ENCODE data around the gene TECPR2.

The TECPR2 gene

DNA sequence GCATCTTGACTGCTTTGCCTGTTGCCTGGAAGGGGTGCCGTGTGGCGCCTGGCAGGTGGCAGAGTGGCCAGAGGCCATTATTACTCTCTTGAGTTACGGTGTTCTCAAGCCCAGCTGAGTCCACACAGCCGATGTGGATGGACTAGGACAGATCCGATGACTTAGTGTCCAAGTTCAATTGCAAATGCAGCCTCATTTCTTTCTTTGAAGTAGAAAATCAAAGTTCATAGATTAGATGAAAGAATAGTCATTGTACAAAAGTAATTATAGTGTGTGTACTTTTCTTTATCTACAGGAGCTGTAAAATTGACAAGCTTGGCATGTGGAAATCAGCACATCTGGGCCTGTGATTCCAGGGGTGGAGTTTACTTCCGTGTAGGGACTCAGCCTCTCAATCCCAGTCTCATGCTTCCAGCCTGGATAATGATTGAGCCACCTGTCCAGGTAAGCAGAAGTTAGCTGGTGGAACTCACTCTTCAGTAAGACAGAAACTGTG is 102.2 kb downstream of the TECPR2 start:
- H3K4me2 ChIP-seq (ENCODE audit: low read length), result no peak overlapping the region
- H3K36me3 ChIP-seq (ENCODE audit: control insufficient read depth, low read length), result 0 out of 2 replicates have a peak, but pooled peaks cover 3% of the 10 kb centered on the region
- TF ChIP-seq CTCF (IDR thresholded peaks at IDR 0.05; ENCODE audit: low read depth, low read length, poor library complexity, severe bottlenecking) (no peak), EZH2phosphoT487 (IDR thresholded peaks at IDR 0.05; ENCODE audit: borderline replicate concordance, low read length) (no peak)
- no peaks in the 10 kb centered on the region for H3K4me1 ChIP-seq (ENCODE audit: control insufficient read depth, low read length)
- H4K20me1 ChIP-seq (ENCODE audit: control insufficient read depth, insufficient read depth, low read depth, low read length), result no peaks in the 10 kb centered on the region
- H3K79me2 ChIP-seq (ENCODE audit: control insufficient read depth, low read length), result no peaks in the 10 kb centered on the region
- H3K9me3 ChIP-seq (ENCODE audit: control insufficient read depth, insufficient read depth, low read length), result no peaks in the 10 kb centered on the region
- H3K9me2 ChIP-seq (replicated peaks; ENCODE audit: control insufficient read depth, low read length), result no peaks in the 10 kb centered on the region
- no peaks in the 10 kb centered on the region for H3K27me3 ChIP-seq (ENCODE audit: control insufficient read depth, low read length)
- H3K27ac ChIP-seq (ENCODE audit: low read depth, low read length), result no peak overlapping the region
- H3K4me3 ChIP-seq (ENCODE audit: low read length), result no peak overlapping the region
- no peaks in the 10 kb centered on the region for H3F3A ChIP-seq (ENCODE audit: control insufficient read depth, insufficient read depth)

DNA sequence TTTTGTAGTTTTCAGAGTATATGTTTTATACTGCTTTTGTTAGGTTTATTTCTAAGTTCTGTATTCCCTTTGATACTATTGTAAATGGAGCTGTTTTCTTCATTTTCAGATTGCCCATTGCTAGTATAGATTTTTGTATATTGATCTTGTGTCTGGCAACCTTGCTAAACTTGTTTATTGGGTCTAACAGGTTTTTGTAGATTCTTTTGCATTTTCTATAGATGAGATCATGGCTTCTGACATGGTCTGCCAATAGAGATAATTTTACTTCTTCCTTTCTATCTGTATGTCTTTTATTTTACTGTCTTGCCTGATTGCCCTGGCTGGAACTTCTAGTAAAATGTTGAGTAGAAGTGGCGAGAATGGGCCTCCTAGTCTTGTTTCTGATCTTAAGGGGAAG is 106.5 kb downstream of the TECPR2 start:
- H3K9me3 ChIP-seq (ENCODE audit: control insufficient read depth, insufficient read depth, low read length), result no peaks in the 10 kb centered on the region
- 0 out of 2 replicates have a peak, but pooled peaks cover 3% of the 10 kb centered on the region for H3K36me3 ChIP-seq (ENCODE audit: control insufficient read depth, low read length)
- no peaks in the 10 kb centered on the region for H4K20me1 ChIP-seq (ENCODE audit: control insufficient read depth, insufficient read depth, low read depth, low read length)
- no peak overlapping the region for H3K4me3 ChIP-seq (ENCODE audit: low read length)
- H3K27me3 ChIP-seq (ENCODE audit: control insufficient read depth, low read length), result no peaks in the 10 kb centered on the region
- H3K4me2 ChIP-seq (ENCODE audit: low read length), result no peak overlapping the region
- no peaks in the 10 kb centered on the region for H3K9me2 ChIP-seq (replicated peaks; ENCODE audit: control insufficient read depth, low read length)
- no peak for TF ChIP-seq EZH2phosphoT487 (IDR thresholded peaks at IDR 0.05; ENCODE audit: borderline replicate concordance, low read length)
- no peak for TF ChIP-seq CTCF (IDR thresholded peaks at IDR 0.05; ENCODE audit: low read depth, low read length, poor library complexity, severe bottlenecking)
- no peaks in the 10 kb centered on the region for H3K79me2 ChIP-seq (ENCODE audit: control insufficient read depth, low read length)
- H3F3A ChIP-seq (ENCODE audit: control insufficient read depth, insufficient read depth), result no peaks in the 10 kb centered on the region
- H3K27ac ChIP-seq (ENCODE audit: low read depth, low read length), result no peak overlapping the region
- H3K4me1 ChIP-seq (ENCODE audit: control insufficient read depth, low read length), result no peaks in the 10 kb centered on the region

- no peaks in the 10 kb centered on the region for H3K9me3 ChIP-seq (ENCODE audit: control insufficient read depth, insufficient read depth, low read length)
- H3K4me2 ChIP-seq (ENCODE audit: low read length), result no peak overlapping the region
- TF ChIP-seq EZH2phosphoT487 (IDR thresholded peaks at IDR 0.05; ENCODE audit: borderline replicate concordance, low read length) (no peak), CTCF (IDR thresholded peaks at IDR 0.05; ENCODE audit: low read depth, low read length, poor library complexity, severe bottlenecking) (no peak)
- H3K27me3 ChIP-seq (ENCODE audit: control insufficient read depth, low read length), result no peaks in the 10 kb centered on the region
- no peak overlapping the region for H3K27ac ChIP-seq (ENCODE audit: low read depth, low read length)
- 0 out of 2 replicates have a peak, but pooled peaks cover 3% of the 10 kb centered on the region for H3K36me3 ChIP-seq (ENCODE audit: control insufficient read depth, low read length)
- no peaks in the 10 kb centered on the region for H4K20me1 ChIP-seq (ENCODE audit: control insufficient read depth, insufficient read depth, low read depth, low read length)
- no peak overlapping the region for H3K4me3 ChIP-seq (ENCODE audit: low read length)
- H3K4me1 ChIP-seq (ENCODE audit: control insufficient read depth, low read length), result no peaks in the 10 kb centered on the region
- H3K9me2 ChIP-seq (replicated peaks; ENCODE audit: control insufficient read depth, low read length), result no peaks in the 10 kb centered on the region
- H3F3A ChIP-seq (ENCODE audit: control insufficient read depth, insufficient read depth), result no peaks in the 10 kb centered on the region
- H3K79me2 ChIP-seq (ENCODE audit: control insufficient read depth, low read length), result no peaks in the 10 kb centered on the region
These were observed 109.4 kb downstream of the TECPR2 start for GRCh38 chr14:102471921-102472790.

Measured in DOHH2 (cell line).